ENCODE data around the gene LRRC51.

The LRRC51 gene, protein sequence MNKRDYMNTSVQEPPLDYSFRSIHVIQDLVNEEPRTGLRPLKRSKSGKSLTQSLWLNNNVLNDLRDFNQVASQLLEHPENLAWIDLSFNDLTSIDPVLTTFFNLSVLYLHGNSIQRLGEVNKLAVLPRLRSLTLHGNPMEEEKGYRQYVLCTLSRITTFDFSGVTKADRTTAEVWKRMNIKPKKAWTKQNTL

DNA sequence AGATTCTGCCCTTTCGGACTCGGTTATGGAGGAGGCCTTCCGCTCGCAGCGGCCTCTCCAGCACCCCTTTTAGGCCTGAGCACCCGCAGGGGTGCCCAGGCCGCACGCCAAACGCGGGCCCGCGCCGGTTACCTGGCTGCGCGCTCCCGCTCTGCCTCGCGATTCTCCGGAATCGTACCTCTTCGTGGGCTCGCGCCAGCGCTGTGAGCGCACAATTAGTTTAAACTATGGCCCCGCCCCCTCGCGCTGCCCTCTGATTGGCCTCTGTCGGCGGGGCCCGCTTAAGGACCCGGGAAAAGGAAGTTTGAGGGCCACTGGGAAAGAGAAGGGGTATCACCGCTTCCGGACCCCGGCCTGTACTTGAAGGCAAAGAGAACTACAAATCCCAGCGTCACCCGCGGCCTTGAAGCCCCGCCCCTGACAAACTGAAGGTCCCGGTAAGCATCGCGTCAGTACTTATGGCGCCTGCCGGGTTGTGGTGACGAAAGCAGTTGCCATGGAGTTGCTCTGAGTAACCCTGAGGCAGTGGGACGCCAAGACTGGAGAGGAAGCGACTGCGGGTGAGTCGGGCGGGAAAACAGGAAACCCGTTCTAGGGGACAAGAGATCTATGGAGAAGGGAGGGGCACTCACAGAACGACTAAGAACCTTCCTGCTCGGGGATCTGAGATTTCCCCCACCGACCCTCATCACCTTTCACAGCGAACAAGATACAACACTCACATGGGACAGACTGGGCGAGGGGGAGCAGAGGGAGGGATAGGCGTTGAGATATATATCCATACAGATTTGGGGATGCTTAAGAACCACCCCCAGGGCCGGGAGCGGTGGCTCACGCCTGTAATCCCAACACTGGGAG, at the start of gene LRRC51, which contains the start of gene NUMA1:
Gene LRRC51 (plus strand): TSS at position 525 of the 858 bp plus-strand sequence. CDS start 8,234 bp downstream, outside the sequence.
Gene NUMA1 (minus strand): TSS at position 217 of the 858 bp plus-strand sequence. CDS start 44,599 bp downstream, outside the sequence.
- TF ChIP-seq, protein P1, sequence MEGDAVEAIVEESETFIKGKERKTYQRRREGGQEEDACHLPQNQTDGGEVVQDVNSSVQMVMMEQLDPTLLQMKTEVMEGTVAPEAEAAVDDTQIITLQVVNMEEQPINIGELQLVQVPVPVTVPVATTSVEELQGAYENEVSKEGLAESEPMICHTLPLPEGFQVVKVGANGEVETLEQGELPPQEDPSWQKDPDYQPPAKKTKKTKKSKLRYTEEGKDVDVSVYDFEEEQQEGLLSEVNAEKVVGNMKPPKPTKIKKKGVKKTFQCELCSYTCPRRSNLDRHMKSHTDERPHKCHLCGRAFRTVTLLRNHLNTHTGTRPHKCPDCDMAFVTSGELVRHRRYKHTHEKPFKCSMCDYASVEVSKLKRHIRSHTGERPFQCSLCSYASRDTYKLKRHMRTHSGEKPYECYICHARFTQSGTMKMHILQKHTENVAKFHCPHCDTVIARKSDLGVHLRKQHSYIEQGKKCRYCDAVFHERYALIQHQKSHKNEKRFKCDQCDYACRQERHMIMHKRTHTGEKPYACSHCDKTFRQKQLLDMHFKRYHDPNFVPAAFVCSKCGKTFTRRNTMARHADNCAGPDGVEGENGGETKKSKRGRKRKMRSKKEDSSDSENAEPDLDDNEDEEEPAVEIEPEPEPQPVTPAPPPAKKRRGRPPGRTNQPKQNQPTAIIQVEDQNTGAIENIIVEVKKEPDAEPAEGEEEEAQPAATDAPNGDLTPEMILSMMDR (IDR thresholded peaks at IDR 0.05) = no peak

DNA sequence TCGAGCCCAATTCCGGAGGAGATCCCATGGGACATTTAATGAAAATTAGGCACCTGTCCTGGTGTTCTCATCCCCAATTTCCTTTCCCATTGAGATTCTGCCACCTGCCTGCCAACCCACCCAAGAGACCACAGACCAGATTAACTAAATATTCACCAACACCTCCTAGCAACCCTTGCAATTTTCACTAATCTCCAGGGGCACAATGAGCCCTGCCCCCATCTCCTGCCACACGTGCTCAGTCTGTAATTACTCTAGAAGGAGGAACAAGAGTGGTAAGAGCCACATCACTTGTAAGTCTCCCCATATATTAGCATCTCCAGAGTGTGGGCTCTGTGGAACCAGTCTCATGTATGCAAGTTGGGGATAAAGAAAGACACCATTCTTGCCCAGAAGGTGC, 44.0 kb upstream of the LRRC51 start:
- TF ChIP-seq, protein P1 (IDR thresholded peaks at IDR 0.05) = no peak

GRCh38 chr11:72037554-72038311, 42.9 kb upstream of the LRRC51 start:
- TF ChIP-seq, protein P1 (IDR thresholded peaks at IDR 0.05) = no peak

- TF ChIP-seq, protein P1 (IDR thresholded peaks at IDR 0.05) = no peak
These were observed 42.2 kb upstream of the LRRC51 start for GRCh38 chr11:72038491-72038890.

DNA sequence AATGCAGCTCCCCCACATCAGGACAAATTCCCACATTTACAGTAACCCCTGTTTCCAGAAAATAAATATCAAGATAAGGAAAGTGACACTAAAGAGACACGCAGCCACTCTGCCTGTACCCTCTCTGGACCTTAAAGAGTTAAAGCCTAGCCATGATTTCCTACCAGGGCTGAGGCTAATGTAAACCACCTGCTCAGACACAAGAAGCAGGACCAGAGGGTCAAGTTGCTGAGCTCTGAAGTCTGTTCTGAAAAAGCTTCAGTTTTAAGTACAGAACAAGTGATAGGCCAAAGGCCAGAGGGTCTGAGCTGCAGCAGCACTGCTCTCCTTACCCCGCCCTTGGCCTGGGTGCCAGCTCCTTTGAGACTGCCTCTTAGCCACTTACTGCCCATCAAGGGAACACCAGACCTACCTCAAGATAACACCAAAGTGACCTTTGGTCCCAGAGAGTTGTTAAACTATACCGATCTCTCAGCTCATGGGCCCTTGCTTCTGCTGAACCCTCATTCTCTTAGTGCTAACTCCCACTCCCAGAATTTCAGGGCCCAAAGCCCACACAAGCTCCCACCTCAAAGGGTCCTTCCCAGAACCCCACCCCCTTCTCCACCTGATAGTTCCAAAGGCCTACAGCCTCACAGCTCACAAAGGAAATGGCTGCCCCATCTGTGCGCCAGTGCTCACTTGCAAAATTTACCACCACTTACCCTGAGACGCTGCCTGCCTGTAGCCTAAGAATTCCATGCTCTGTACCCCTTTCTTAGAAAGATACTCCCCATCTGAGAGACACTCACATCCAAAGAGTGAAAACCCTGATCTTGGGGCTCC, 41.4 kb upstream of the LRRC51 start:
- TF ChIP-seq, protein P1 (IDR thresholded peaks at IDR 0.05) = no peak

- TF ChIP-seq, protein P1 (IDR thresholded peaks at IDR 0.05) = no peak
These were observed 40.7 kb upstream of the LRRC51 start for GRCh38 chr11:72039856-72040401.
